Suprapubic skin (tissue), 3 donors: ENCODE results near the gene KCNJ8.

Experiments used
- EP300 ChIP-seq: sonication (generic); formaldehyde crosslinking; IDR thresholded peaks from one replicate; pipeline ENCODE4 v1.6.1; 2017; ENCODE audit warnings: antibody characterized with exemption
- POLR2A ChIP-seq, 2 donors: fragments of 450-650 bp; IDR thresholded peaks; one replicate each; pipeline ENCODE4 v1.6.1; 2017; ENCODE audit warnings: antibody characterized with exemption in 2 of 2, mild to moderate bottlenecking in 2 of 2, moderate library complexity in 2 of 2
- TF ChIP-seq, protein P1 (sequence below), 2 donors: fragments of 200-600 bp in 1 of 2; fragments of 450-650 bp in 1 of 2; sonication (generic) in 1 of 2; IDR thresholded peaks; one replicate each; pipeline ENCODE4 v1.5.1; 2016 to 2019; ENCODE audit warnings: antibody characterized with exemption in 2 of 2, mild to moderate bottlenecking in 1 of 2, moderate library complexity in 1 of 2

DNA sequence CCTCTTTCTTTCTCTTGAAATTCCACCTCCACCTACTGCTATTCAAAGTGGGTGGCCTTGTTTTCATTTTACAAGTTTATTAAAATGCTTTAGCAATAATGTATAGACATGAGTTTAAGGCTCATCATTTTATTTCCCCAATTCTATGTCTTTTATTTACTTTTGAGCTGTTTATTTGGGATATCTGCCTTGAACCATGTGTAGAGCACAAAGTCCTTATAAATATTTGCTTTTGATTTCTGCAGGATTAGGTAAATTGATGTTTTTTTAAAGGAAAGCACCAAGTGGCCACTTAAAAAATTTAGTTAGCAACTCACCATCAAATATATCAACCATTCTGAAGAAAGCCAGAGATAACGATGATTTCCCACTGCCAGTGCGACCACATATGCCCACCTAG, 39.8 kb upstream of the KCNJ8 start:
- TF ChIP-seq, protein P1, sequence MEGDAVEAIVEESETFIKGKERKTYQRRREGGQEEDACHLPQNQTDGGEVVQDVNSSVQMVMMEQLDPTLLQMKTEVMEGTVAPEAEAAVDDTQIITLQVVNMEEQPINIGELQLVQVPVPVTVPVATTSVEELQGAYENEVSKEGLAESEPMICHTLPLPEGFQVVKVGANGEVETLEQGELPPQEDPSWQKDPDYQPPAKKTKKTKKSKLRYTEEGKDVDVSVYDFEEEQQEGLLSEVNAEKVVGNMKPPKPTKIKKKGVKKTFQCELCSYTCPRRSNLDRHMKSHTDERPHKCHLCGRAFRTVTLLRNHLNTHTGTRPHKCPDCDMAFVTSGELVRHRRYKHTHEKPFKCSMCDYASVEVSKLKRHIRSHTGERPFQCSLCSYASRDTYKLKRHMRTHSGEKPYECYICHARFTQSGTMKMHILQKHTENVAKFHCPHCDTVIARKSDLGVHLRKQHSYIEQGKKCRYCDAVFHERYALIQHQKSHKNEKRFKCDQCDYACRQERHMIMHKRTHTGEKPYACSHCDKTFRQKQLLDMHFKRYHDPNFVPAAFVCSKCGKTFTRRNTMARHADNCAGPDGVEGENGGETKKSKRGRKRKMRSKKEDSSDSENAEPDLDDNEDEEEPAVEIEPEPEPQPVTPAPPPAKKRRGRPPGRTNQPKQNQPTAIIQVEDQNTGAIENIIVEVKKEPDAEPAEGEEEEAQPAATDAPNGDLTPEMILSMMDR (IDR thresholded peaks at IDR 0.05), result no peak
- TF ChIP-seq POLR2A (IDR thresholded peaks at IDR 0.05) (no peak), EP300 (no peak)
